Measurements from ENCODE around the gene CARMIL3.
"Not testable (repeated sequence)": the region's sequence is repeated elsewhere in the genome, so short reads cannot be mapped to it uniquely, and the experiment has no call there.

CARMIL3 gene

GRCh38 chr14:24019944-24020343 lies 31.9 kb upstream of the CARMIL3 start:
- DNase-seq (ENCODE audit: low spot score); CTCF ChIA-PET; POLR2A ChIA-PET (ENCODE audit: low non-redundant PET); H3K27ac ChIP-seq: not testable (repeated sequence)
- TF ChIP-seq CTCF (conservative IDR thresholded peaks at IDR 0.05; ENCODE audit: low read depth), result peak; percentile 16; the same call in 1 of the 2 replicates

GRCh38 chr14:24020520-24020919 lies 31.3 kb upstream of the CARMIL3 start:
- CTCF ChIA-PET; DNase-seq (ENCODE audit: low spot score); POLR2A ChIA-PET (ENCODE audit: low non-redundant PET): not testable (repeated sequence)

GRCh38 chr14:24024939-24025418 lies 26.8 kb upstream of the CARMIL3 start:
- CTCF ChIA-PET; DNase-seq (ENCODE audit: low spot score); H3K27ac ChIP-seq; POLR2A ChIA-PET (ENCODE audit: low non-redundant PET): not testable (repeated sequence)

More at GRCh38 chr14:24020520-24020919, 31.3 kb upstream of the CARMIL3 start:
- H3K27ac ChIP-seq, result not testable (repeated sequence)

- H3K27ac ChIP-seq; DNase-seq (ENCODE audit: low spot score); CTCF ChIA-PET; POLR2A ChIA-PET (ENCODE audit: low non-redundant PET): not testable (repeated sequence)
Measured at GRCh38 chr14:24029687-24030086, 22.1 kb upstream of the CARMIL3 start.

- CTCF ChIA-PET, result interaction anchor here (1.0 kb wide), 1 partner anchor 27 kb away, joined by 3 read pairs; no protein-coding TSS in a partner anchor
- H3K27ac ChIP-seq; DNase-seq (ENCODE audit: low spot score); POLR2A ChIA-PET (ENCODE audit: low non-redundant PET): not testable (repeated sequence)
Measured at GRCh38 chr14:24031331-24031730, 20.5 kb upstream of the CARMIL3 start.

- H3K27ac ChIP-seq, result peak overlapping the region; percentile 64
- ChIA-PET POLR2A (ENCODE audit: low non-redundant PET) (no interaction called here), CTCF (no interaction called here)
- no peak for TF ChIP-seq CTCF (conservative IDR thresholded peaks at IDR 0.05; ENCODE audit: low read depth)
- DNase-seq (ENCODE audit: low spot score), result peak; percentile 75
Measured at GRCh38 chr14:24032727-24033418, 18.9 kb upstream of the CARMIL3 start.

- POLR2A ChIA-PET (ENCODE audit: low non-redundant PET); DNase-seq (ENCODE audit: low spot score): not testable (repeated sequence)
- H3K27ac ChIP-seq, result peak overlapping the region; percentile 93
- CTCF ChIA-PET, result interaction anchor here (1.0 kb wide), 1 partner anchor 55 kb away, joined by 3 read pairs; no protein-coding TSS in a partner anchor
Measured at GRCh38 chr14:24035769-24036168, 16.0 kb upstream of the CARMIL3 start.

GRCh38 chr14:24036169-24036962 lies 15.4 kb upstream of the CARMIL3 start:
- ChIA-PET POLR2A (ENCODE audit: low non-redundant PET) (no interaction called here), CTCF (no interaction called here)
- TF ChIP-seq CTCF (conservative IDR thresholded peaks at IDR 0.05; ENCODE audit: low read depth), result peak; percentile 83
- H3K27ac ChIP-seq, result peak overlapping the region; percentile 93
- peak; percentile 62 for DNase-seq (ENCODE audit: low spot score)

- H3K27ac ChIP-seq, result peak overlapping the region; percentile 93
- TF ChIP-seq CTCF (conservative IDR thresholded peaks at IDR 0.05; ENCODE audit: low read depth), result peak; percentile 44; the same call in 1 of the 2 replicates
- POLR2A ChIA-PET (ENCODE audit: low non-redundant PET); DNase-seq (ENCODE audit: low spot score); CTCF ChIA-PET: not testable (repeated sequence)
Measured at GRCh38 chr14:24036963-24037657, 14.7 kb upstream of the CARMIL3 start.

Measured in RWPE1 (cell line).